HG03521 (cell line): ENCODE measurements around the gene INSYN1.
"Not testable (repeated sequence)": the region's sequence is repeated elsewhere in the genome, so short reads cannot be mapped to it uniquely, and the experiment has no call there.

Experiments
- ATAC-seq: cut with Tn5 transposase; IDR thresholded peaks from one replicate; pipeline ENCODE4 v1.9.1; 2021; ENCODE audit warnings: mild to moderate bottlenecking, moderate library complexity; ENCODE audit not compliant: unreplicated experiment

INSYN1 gene

DNA sequence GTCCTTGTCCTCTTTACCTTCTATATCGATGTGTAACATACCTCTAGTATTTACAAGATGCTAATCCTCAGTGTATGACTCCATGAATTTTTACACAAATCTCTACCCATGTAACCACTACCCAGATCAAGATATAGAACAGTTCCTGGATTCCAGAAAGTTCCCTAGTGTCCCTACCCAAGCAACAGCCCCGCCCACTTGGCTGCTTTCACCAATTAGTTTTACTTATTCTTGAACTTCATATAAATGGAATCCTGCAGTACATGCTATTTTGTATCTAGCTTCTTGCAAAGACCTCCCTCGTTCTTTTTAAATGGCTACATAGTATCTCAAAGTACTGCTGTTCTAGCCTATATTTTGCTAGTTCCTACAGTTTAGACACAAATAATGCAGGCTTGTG lies 35.9 kb downstream of the INSYN1 start:
- no peak for ATAC-seq

DNA sequence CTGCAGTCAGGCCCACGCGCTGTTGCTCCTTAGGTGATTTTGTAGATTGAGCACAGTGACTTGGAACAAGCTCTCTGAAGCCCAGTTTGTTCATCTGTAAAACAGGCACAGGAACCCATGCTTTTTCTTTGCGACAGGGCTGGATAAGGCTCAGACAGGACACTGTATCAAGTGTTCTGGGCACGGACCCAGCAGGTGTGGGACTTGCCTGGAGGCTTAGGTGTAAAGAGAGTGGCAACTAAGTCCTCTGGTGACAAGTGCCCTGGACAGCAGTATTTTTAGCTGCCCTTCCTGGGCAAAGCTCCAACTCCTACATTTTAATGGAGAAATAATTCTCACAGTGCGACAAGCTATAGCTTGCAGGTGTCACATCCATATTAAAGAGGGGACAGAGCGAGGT lies 36.7 kb downstream of the INSYN1 start:
- no peak for ATAC-seq

DNA sequence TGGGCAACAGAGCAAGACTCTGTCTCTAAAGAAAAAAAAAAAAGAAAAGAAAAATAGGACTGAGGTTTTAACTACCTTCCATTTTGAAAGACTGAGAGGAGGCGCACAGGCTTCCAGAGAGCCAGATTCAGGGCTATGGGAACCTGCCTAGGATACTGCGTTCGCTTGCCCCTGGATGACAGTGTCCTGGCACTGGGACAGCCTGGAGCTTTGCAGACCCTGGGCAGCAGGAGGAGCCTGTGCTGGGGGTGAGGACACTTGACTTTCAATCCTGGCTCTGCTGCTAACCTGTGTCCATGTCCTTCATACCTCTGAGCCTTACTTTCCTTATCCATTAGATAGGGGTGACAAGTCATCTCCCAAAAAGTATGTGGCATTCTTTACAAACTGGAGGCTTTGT lies 37.7 kb downstream of the INSYN1 start:
- ATAC-seq = no peak

DNA sequence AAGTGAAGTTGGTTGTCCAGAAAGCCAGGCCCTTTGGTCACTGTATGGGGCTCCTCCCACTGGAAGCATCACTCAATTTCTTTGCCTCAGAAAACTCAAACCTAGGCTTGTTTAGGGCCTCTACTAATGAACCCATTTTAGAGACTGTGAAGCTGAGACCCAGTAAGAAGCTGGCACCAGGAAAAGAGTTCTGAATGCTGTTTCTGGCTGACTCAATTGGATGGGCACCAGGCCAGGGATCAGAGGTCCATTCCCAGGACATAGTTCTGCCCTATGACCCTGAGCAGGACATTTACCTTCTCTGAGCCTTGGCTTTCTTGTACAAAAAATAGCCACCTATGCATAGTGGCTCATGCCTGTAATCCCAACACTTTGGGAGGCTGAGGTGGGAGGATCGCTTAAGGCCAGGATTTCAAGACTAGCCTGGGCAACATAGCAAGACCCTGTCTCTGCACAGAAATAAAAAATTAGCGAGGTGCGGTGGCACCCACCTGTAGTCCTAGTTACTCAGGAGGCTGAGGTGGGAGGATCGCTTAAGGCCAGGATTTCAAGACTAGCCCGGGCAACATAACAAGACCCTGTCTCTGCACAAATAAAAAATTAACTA lies 38.4 kb downstream of the INSYN1 start:
- no peak for ATAC-seq

DNA sequence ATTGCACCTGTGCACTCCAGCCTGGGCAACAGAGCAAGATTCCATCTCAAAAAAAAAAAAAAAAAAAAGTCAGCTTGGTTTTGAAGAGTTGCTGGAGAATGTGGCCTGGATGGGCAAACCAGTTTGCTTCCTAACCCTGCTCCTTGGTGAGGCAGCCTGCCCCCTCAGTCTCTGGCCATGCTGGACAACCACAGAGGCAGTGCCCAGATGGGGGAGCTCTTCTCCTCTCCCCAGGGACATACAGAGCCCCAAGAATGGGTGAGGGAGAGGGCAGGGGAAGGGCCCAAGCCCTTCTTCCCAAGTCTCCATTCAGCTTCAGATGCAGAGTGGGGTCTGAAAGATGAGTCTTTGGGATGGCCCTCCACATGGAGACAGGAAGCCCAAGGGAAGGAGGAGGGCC lies 41.0 kb downstream of the INSYN1 start:
- no peak for ATAC-seq

DNA sequence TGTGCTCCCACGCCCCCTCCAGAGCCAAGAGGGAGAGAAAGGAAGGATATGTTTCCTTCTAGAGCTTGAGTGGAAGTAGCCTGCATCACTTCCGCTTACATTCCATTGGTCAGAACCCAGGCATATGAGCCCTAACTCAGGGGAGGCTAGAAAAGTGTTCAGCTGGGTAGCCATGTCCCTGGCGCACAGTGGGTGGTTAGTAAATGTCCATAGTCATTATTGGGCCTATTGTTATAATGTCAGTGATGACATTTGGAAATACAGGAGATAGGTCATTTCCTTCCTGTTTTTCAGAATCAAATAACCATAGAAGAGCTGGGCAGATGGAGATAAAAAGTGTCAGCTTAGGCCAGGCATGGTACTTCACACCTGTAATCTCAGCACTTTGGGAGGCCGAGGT lies 41.6 kb downstream of the INSYN1 start:
- no peak for ATAC-seq

DNA sequence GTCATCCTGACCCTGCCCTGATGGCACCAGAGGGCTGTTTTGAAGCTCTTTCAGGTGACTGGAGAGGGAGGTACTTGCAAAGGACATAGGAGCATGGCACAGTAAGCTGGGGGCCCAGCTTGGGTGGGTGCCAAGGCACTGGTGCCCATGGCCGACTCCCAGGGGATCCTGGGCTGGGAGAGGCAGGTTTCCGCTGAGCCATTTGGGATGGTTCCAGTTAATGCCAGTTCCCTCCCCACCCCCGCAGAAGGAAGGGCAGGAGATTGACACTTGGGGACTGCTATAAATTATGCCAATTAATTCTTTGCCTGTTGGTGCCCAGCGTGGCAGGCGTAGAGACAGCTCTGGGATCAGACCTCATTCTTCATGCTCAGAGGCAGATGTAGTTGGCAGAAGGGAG lies 42.8 kb downstream of the INSYN1 start:
- ATAC-seq = no peak

DNA sequence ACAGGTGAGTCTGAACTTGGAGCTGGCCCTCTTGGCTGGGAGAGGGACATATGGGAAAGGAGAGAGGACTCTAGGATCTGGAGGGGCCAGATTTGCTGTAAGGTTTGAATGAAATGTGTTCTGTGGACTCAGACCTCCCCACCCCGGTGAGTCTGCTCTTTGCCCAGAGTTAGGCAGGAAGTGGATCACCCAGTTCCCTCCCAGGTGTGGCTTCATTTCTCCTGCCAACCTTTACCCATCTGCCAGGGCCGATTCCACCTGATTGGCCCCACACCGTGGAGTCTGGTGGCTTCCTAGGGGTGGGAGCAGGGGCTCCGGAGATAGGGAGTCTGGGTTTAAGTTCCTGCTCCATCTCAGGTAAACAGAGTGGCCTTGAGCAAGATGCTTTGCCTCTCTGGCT lies 43.5 kb downstream of the INSYN1 start:
- ATAC-seq = no peak

DNA sequence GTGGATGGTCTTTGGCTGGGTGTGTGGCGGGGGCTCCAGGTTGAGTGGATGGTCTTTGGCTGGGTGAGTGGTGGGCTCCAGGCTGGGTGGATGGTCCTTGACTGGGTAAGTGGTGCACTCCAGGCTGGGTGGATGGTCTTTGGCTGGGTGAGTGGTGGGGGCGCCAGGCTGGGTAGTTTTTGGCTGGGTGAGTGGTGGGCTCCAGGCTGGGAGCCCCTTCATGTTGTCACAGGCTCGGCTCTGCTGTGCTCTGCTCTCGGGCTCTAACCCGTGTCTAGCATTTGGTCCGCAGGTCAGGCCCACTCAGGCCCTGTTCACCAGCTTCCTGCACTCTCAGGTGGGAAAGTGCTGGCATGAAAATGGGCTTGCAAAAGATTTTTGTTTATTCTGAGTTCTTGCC lies 43.9 kb downstream of the INSYN1 start:
- no peak for ATAC-seq

DNA sequence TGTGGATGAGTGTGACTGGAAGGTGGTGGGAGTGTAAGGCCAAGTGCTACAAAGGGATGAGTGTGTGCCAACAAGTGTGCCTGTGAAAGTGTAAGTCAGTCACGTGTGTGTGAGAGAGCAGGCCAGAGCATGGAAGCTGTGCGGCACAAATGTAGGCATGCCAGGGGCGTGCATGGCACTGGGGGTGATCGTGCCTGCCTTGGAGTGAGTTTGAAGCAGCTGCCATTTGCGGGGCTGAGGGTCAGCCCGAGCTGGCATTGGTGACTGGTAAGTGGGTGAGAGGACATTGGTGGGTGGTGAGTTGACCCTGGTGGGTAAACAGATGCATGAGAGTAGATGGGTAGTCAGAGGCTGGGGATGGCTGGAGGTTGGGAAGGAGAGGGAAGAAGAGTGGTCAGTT lies 44.5 kb downstream of the INSYN1 start:
- no peak for ATAC-seq

DNA sequence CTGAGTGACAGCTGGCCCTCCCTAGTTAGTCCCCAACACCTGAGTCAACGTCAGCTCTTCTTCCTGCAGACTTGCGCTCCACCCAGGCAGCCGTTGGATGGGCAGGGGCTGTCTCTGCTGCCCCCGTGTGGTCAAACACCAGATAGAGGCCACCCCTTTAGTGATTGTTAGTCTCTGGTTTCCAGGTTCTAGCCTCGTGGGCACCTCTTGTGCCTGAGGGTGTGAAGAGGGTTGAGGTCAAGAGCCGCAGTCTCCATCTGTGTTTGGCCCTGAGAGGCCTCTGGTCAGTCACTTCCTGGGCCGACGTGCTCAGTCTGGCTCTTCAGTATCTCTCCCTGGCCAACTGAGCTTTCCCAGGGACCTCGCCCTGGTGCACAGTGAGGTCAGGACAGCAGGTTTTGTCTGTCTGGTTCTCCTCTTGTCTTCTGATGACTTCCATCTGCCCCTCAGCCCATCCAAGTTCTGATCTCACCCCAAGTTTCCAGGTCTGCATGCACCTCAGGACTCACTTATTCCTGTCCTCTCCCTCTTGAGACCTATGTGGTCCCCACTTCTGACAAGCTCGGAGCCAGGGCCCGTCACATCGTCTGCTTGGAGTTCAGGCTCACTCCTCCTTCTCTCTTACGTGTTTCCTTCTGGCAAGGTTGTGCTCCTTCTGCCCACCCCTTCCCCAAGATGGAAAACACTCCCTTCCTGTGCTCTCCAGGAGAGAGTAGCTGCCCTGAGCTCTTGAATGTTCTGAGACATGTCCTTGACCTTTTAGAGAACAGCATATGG lies 48.1 kb downstream of the INSYN1 start:
- no peak for ATAC-seq

DNA sequence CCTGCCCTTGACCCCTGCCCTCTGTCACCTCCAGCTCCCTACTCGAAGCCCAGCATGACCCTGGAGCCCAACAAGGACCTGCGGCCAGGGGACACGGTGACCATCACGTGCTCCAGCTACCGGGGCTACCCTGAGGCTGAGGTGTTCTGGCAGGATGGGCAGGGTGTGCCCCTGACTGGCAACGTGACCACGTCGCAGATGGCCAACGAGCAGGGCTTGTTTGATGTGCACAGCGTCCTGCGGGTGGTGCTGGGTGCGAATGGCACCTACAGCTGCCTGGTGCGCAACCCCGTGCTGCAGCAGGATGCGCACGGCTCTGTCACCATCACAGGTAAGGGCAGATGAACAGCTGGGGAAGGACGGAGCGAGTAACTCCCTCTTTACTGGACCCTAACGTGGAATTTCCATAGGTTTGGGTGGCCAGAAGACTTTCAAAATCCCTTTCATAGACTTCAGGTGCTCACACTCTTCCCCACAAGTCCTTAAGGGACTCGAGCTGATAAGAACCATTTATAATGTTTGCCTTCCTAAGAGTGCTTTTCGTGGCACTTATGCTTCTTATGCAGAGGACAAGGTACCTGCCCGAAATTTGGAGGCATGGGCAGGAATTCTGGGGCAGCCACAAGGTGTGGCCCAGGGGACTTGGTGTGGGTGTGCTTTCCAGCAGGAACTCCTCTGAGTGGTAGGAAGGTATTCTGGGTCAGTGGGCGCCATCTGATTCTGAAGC lies 48.8 kb downstream of the INSYN1 start:
- ATAC-seq = not testable (repeated sequence)

DNA sequence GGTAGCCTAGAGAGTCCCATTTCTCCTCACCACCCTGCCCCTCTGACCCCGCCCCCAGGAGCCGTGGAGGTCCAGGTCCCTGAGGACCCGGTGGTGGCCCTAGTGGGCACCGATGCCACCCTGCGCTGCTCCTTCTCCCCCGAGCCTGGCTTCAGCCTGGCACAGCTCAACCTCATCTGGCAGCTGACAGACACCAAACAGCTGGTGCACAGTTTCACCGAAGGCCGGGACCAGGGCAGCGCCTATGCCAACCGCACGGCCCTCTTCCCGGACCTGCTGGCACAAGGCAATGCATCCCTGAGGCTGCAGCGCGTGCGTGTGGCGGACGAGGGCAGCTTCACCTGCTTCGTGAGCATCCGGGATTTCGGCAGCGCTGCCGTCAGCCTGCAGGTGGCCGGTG lies 49.5 kb downstream of the INSYN1 start:
- ATAC-seq = not testable (repeated sequence)

DNA sequence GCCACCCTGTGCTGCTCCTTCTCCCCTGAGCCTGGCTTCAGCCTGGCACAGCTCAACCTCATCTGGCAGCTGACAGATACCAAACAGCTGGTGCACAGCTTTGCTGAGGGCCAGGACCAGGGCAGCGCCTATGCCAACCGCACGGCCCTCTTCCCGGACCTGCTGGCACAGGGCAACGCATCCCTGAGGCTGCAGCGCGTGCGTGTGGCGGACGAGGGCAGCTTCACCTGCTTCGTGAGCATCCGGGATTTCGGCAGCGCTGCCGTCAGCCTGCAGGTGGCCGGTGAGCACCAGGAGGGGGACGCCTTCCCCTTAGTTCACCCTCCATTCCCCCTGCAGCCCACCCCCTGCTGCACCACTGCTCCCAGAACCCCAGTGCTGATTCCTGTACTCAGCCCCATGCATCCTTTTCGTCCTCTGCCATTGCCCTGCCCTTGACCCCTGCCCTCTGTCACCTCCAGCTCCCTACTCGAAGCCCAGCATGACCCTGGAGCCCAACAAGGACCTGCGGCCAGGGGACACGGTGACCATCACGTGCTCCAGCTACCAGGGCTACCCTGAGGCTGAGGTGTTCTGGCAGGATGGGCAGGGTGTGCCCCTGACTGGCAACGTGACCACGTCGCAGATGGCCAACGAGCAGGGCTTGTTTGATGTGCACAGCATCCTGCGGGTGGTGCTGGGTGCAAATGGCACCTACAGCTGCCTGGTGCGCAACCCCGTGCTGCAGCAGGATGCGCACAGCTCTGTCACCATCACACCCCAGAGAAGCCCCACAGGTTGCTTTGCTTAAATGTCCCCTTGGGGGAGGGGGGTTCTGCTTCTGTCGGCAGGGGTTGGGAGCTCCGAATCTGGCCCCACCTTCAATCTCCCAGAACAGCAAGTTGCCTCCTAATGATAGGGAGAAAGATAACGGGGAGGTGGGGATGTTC lies 50.6 kb downstream of the INSYN1 start:
- not testable (repeated sequence) for ATAC-seq

DNA sequence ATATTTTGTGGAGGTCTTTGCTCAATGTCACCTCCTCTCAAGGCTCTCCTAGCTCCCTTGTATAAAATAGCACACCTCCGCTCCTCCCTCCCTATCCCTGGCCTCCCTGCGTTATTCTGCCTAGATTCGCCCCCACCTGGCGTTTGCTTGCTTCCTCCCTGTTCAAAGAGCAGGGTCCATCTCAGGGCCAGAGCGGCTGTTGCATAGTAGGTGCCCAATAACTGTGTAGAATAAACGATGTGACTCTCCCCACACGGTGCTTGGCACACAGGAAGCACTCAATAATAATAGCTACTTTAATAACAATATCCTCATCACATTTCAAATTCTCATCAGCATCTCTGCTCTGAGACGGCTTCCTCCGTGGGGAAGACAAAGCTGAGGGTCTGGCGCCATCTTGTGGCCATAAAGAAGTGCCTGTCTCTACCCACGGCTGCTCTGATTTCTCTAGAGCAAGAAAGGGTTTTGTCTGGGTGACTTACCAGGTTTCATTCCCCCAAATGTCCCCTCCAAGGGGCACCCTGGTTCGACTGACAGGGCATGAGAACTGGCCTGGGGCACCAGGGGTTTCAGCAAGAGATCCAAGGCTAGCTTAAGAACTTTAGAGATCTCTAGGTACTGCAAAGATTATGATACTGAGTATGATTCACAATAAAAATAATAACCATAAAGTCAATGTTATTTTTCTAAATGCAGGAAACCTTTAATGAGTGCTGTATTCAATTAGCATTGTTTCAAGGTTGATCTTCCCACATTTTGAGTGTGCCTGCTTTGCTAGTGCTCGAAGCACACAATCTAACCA lies 52.9 kb downstream of the INSYN1 start:
- no peak for ATAC-seq

DNA sequence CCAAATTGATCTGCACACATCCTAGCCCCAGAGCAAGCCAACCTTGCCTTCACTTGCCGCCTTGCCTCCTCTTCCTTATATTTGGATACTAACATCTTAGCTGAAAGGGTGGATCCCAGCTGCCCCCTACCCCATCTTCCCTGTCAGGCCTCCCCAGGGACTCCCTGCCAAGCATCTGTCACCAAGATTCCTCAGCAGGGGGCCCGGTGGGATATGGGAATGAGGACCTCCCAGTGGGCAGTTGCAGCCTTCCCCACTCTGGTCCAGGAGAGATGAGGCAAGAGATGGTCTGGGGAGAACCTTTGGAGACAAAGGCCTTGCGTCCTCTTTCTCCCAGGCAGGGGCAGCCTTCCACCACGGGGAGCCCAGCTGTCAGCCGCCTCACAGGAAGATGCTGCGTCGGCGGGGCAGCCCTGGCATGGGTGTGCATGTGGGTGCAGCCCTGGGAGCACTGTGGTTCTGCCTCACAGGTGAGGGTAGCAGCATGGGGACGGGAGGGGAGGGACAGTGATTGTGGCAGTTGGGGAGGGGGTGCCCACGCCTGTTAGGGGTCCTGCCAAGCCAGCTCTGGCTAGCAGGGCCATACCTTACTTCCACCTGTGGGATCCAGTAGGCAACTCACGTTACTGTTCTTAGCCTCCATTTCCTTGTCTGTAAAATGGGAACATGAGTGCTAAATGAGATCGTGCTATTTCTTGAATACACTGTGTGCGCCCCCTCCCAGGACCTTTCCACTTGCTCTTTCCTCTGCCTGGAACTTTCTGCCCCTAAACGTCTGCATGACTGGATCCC lies 53.7 kb downstream of the INSYN1 start:
- ATAC-seq = no peak

DNA sequence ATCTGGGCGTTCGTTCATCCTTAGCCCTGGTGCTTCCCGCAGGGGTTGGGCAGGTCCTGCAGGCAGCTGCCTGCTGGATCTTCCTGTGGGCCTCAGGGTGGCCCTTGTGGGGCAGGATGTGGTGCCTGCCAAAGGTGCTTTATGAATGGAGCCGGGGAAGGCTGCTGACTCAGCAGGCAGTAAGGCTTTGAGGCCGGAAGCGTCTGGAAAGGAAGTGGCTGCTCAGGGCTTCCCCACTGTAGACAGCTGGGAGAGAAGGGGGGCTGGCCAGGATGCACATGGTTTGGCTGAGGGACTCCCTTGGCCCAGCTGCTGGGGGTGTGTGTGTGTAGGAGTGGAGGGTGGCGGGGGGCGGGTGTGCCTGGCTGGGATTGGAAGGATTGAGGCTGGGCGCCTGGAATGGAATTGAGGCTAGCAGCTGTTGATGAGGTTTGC lies 56.1 kb downstream of the INSYN1 start:
- peak; percentile 76 for ATAC-seq

DNA sequence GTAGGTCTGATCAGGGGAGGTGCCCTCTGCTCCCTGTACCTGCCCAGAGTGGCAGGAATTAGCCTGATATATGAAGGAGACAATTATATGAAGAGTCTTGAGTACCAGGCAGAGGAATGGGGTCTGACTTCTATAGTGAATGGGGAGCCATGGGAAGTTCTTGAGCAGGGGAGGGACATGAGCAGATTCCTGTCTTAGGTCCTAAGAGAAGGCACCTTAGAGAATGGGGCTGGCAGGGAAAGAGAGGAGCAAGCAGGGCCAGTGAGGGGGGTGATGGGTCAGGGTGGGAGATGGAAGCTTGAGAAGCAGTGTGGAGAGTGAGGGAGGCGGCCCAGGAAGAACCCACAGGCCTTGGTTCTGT lies 56.5 kb downstream of the INSYN1 start:
- no peak for ATAC-seq
